Activated CD4-positive, alpha-beta T cell treated with anti-CD3 and anti-CD28 coated beads, Interleukin-2, amount 50 U/mL, for 16 hours (primary cell): Measurements from ENCODE around the gene COL8A1.

ENCODE experiments used
- DNase-seq: peaks from one replicate; pipeline ENCODE4 v3.0.0-alpha.2; 2020

Gene COL8A1

GRCh38 chr3:99765042-99765942 lies 126.9 kb downstream of the COL8A1 start:
- no peak for DNase-seq

- no peak for DNase-seq
Measured at GRCh38 chr3:99767291-99767690, 128.9 kb downstream of the COL8A1 start.

- no peak for DNase-seq
Measured at GRCh38 chr3:99768126-99768525, 129.7 kb downstream of the COL8A1 start.

GRCh38 chr3:99768808-99769501 lies 130.6 kb downstream of the COL8A1 start:
- DNase-seq: no peak

GRCh38 chr3:99772171-99772570 lies 133.8 kb downstream of the COL8A1 start:
- no peak for DNase-seq

GRCh38 chr3:99772671-99773070 lies 134.3 kb downstream of the COL8A1 start:
- DNase-seq: no peak

GRCh38 chr3:99774467-99774866 lies 136.1 kb downstream of the COL8A1 start:
- DNase-seq: peak; percentile 63

GRCh38 chr3:99776516-99777209 lies 138.3 kb downstream of the COL8A1 start:
- DNase-seq: no peak

GRCh38 chr3:99777210-99777549 lies 138.8 kb downstream of the COL8A1 start:
- no peak for DNase-seq

GRCh38 chr3:99777708-99778107 lies 139.3 kb downstream of the COL8A1 start:
- no peak for DNase-seq

GRCh38 chr3:99780749-99781148 lies 142.4 kb downstream of the COL8A1 start:
- no peak for DNase-seq

GRCh38 chr3:99781761-99782160 lies 143.4 kb downstream of the COL8A1 start:
- DNase-seq: no peak

GRCh38 chr3:99783011-99783573 lies 144.7 kb downstream of the COL8A1 start:
- no peak for DNase-seq

GRCh38 chr3:99789011-99789721 lies 150.8 kb downstream of the COL8A1 start:
- DNase-seq: peak; percentile 27

GRCh38 chr3:99794485-99794884 lies 156.1 kb downstream of the COL8A1 start:
- no peak for DNase-seq

- DNase-seq: no peak
Measured at GRCh38 chr3:99795573-99795972, 157.2 kb downstream of the COL8A1 start.

- no peak for DNase-seq
Measured at GRCh38 chr3:99799422-99799821, 161.0 kb downstream of the COL8A1 start.

GRCh38 chr3:99803297-99803696 lies 164.9 kb downstream of the COL8A1 start:
- DNase-seq: no peak

GRCh38 chr3:99805160-99805559 lies 166.8 kb downstream of the COL8A1 start:
- no peak for DNase-seq

GRCh38 chr3:99808163-99808794 lies 169.9 kb downstream of the COL8A1 start:
- peak; percentile 47 for DNase-seq

- no peak for DNase-seq
Measured at GRCh38 chr3:99809565-99809964, 171.2 kb downstream of the COL8A1 start.

- no peak for DNase-seq
Measured at GRCh38 chr3:99810403-99810802, 172.0 kb downstream of the COL8A1 start.
